T-helper 2 cell treated with Interferon-gamma antibody and Interleukin-4, amounts not matched to agents 5 μg/mL and 100 μg/mL, for 36 hours (primary cell): ENCODE results near the gene PLAGL2.
A peak's percentile ranks its signal among the peaks of the same experiment; 100 is the strongest.
"Not testable (repeated sequence)": the region's sequence is repeated elsewhere in the genome, so short reads cannot be mapped to it uniquely, and the experiment has no call there.

ENCODE experiments used
- DNase-seq: peaks from one replicate; pipeline ENCODE4 v3.0.0; 2021; ENCODE audit warnings: low spot score
- H3K27ac Mint-ChIP-seq: one replicate; pipeline ENCODE4 v1.8.0; 2021; ENCODE audit warnings: mild to moderate bottlenecking, mixed read lengths
- H3K27me3 Mint-ChIP-seq: one replicate; pipeline ENCODE4 v1.8.0; 2021; ENCODE audit warnings: low read depth, mixed read lengths
- H3K36me3 Mint-ChIP-seq: one replicate; pipeline ENCODE4 v1.8.0; 2021; ENCODE audit warnings: low read depth, mixed read lengths
- H3K4me1 Mint-ChIP-seq: one replicate; pipeline ENCODE4 v1.8.0; 2021; ENCODE audit warnings: low read depth, mixed read lengths
- H3K4me3 Mint-ChIP-seq: one replicate; pipeline ENCODE4 v1.8.0; 2022; ENCODE audit warnings: mild to moderate bottlenecking, moderate library complexity, mixed read lengths
- H3K9me3 Mint-ChIP-seq: one replicate; pipeline ENCODE4 v1.8.0; 2021; ENCODE audit warnings: mixed read lengths

Gene PLAGL2

GRCh38 chr20:32190616-32191415 lies 16.7 kb downstream of the PLAGL2 start:
- no peak for DNase-seq
- Mint-ChIP-seq H3K4me1 (peaks cover 3% of the 10 kb centered on the region), H3K27me3 (no peaks in the 10 kb centered on the region), H3K36me3 (peaks cover 23% of the 10 kb centered on the region), H3K27ac (peak overlapping the region; percentile 71), H3K4me3 (peak overlapping the region; percentile 69), H3K9me3 (no peaks in the 10 kb centered on the region)

DNA sequence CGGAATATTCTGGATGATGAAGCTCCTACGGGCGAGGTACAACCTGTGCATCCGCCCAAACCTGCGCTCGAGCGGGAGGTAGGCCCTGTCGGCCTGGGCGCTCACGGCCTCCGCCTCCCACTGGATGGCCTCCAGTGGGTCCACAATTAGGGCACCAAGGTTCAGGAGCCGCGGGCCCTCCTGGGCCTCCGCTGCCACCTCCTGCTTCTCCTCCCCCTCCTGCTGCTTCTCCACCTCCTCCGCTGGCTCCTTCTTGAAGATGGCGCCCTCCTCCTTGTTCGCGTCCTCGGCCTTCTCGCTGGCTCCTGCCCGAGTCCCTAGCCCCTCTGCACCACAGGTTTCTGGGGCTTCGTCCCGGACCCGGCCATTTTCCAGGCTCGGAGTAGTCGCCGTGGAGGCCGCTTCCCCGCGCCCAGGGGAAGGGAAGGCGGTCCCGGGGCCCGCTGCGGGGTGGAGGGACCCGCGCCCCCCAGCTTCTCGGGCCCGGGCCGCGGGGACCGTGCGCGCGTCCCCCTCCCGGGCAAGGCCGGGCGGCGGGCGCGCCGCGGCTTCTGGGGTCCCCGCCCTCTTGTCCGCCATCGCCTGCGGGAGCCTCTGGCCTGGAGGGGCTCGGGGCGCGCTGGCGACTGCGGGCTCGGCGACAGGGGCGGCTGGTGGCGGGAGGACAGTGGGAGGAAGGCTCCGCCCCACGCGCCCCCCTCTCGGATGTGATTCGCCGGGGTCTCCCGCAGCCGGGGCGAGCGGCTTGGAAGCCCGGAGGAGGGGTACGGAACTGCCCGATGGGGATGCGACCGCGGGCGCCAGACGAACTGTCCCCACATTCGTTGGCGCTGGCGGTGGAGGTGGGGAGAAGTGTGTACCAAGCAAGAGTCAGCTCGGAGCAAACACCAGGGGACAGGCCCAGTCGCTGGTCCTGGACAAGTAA lies 17.6 kb downstream of the PLAGL2 start:
- Mint-ChIP-seq H3K27me3 (no peaks in the 10 kb centered on the region), H3K36me3 (peaks cover 15% of the 10 kb centered on the region), H3K4me1 (peaks cover 3% of the 10 kb centered on the region), H3K4me3 (peak overlapping the region; percentile 72), H3K27ac (peak overlapping the region; percentile 53), H3K9me3 (no peaks in the 10 kb centered on the region)
- peak; percentile 35 for DNase-seq

DNA sequence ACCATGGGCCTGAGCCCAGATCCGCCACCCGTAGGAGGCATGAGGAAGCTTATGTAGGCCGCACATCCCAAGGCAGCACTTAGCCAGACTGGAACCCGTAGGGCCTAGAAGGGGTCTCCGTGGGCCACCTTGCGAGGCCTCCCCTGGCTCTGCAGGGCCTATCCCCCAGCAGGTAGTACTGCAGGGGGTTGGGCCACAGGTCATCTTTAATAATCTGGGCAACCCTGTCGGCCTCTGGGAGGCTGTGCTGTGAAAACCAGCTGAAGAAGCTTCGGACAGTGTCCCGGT lies 18.5 kb downstream of the PLAGL2 start:
- DNase-seq, result no peak
- Mint-ChIP-seq H3K27me3 (no peaks in the 10 kb centered on the region), H3K9me3 (no peaks in the 10 kb centered on the region), H3K36me3 (peaks cover 10% of the 10 kb centered on the region), H3K27ac (no peak overlapping the region), H3K4me1 (peaks cover 3% of the 10 kb centered on the region), H3K4me3 (peak overlapping the region; percentile 72)

- Mint-ChIP-seq H3K4me1 (peaks cover 3% of the 10 kb centered on the region), H3K36me3 (peaks cover 6% of the 10 kb centered on the region), H3K27me3 (no peaks in the 10 kb centered on the region), H3K4me3 (peak overlapping the region; percentile 51), H3K27ac (peak overlapping the region; percentile 14), H3K9me3 (no peaks in the 10 kb centered on the region)
- DNase-seq, result no peak
Observed at GRCh38 chr20:32188376-32189122, 19.0 kb downstream of the PLAGL2 start.

- no peaks in the 10 kb centered on the region for H3K27me3 Mint-ChIP-seq
- no peak for DNase-seq
- no peak overlapping the region for H3K27ac Mint-ChIP-seq
- H3K9me3 Mint-ChIP-seq, result no peaks in the 10 kb centered on the region
- H3K36me3 Mint-ChIP-seq, result peaks cover 2% of the 10 kb centered on the region
- peaks cover 3% of the 10 kb centered on the region for H3K4me1 Mint-ChIP-seq
- H3K4me3 Mint-ChIP-seq, result no peak overlapping the region
Observed at GRCh38 chr20:32186506-32186905, 21.0 kb downstream of the PLAGL2 start.

DNA sequence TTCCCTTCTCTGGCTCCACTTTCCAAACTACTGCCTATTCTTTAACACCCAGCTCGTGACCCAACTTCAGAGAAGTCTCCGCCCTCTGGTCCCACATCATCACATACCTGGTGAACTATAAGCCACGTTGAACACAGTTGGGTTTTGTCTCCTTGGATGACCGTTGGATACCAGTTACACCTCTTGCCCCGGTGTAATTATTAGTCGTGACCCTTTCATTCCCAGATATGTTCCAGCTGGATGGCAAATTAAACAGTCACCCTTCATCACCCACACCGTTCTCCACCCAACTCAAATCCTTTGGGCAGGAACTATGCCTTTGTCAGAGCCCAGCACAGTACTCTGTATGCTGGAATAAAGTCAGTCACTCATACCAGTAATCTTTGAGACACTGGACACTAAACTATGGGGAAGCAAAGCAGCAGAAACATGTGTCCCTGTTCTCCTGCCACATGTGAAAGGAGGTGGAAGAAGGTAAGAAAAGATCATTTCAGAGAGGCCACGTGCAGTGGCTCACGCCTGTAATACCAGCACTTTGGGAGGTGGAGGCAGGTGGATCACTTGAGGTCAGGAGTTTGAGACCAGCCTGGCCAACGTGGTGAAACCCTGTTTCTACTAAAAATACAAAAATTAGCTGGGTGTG lies 22.5 kb downstream of the PLAGL2 start:
- no peaks in the 10 kb centered on the region for H3K9me3 Mint-ChIP-seq
- no peak overlapping the region for H3K27ac Mint-ChIP-seq
- no peaks in the 10 kb centered on the region for H3K27me3 Mint-ChIP-seq
- peaks cover 3% of the 10 kb centered on the region for H3K4me1 Mint-ChIP-seq
- H3K4me3 Mint-ChIP-seq, result no peak overlapping the region
- no peaks in the 10 kb centered on the region for H3K36me3 Mint-ChIP-seq
- DNase-seq, result no peak

- Mint-ChIP-seq H3K36me3 (no peaks in the 10 kb centered on the region), H3K27me3 (no peaks in the 10 kb centered on the region), H3K9me3 (no peaks in the 10 kb centered on the region), H3K27ac (no peak overlapping the region), H3K4me3 (no peak overlapping the region), H3K4me1 (peaks cover 2% of the 10 kb centered on the region)
- DNase-seq, result no peak
Observed at GRCh38 chr20:32183947-32184635, 23.5 kb downstream of the PLAGL2 start.

- H3K27me3 Mint-ChIP-seq, result no peaks in the 10 kb centered on the region
- no peaks in the 10 kb centered on the region for H3K9me3 Mint-ChIP-seq
- H3K36me3 Mint-ChIP-seq, result no peaks in the 10 kb centered on the region
- DNase-seq, result no peak
- H3K4me1 Mint-ChIP-seq, result no peaks in the 10 kb centered on the region
- H3K27ac Mint-ChIP-seq, result no peak overlapping the region
- H3K4me3 Mint-ChIP-seq, result no peak overlapping the region
Observed at GRCh38 chr20:32181606-32182005, 25.9 kb downstream of the PLAGL2 start.

DNA sequence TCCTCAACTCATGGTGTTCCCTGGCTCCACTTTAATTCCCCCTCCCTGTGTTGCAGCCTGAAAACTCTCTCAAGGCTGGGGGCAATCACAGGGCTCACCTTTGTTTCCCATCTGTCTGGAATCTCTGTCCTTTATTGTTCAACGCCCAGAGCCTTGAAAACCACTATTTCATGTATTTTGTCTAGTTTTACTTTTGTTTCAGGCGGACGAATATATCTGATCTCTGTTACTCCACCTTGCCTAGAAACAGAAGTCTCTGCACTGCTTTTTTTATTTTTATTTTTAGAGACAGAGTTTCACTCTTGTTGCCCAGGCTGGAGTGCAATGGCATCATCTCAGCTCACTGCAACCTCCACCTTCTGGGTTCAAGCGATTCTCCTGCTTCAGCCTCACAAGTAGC lies 27.6 kb downstream of the PLAGL2 start:
- Mint-ChIP-seq H3K9me3 (no peaks in the 10 kb centered on the region), H3K4me3 (no peak overlapping the region), H3K27me3 (no peaks in the 10 kb centered on the region), H3K36me3 (no peaks in the 10 kb centered on the region), H3K4me1 (no peaks in the 10 kb centered on the region), H3K27ac (no peak overlapping the region)
- DNase-seq, result no peak

DNA sequence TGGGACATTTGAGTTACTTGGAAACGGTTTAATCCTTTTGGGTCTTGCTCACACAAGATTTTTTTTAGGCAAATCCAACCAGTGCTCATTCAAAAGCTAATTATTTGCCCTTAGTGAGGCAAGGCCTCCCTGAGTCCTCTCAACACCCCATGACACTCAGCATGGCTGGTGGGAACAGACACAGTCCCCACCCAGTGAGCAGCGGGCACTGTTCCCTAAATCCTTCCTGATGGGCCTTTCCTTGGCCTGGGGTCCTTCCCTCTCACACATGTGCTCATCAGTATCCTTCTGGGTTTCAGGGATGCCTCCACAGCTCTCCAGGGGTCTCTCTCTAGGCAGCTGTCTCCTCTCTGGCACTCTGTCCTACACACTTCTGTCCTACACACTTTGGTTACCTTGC lies 28.0 kb downstream of the PLAGL2 start:
- Mint-ChIP-seq H3K9me3 (no peaks in the 10 kb centered on the region), H3K36me3 (no peaks in the 10 kb centered on the region), H3K4me1 (no peaks in the 10 kb centered on the region), H3K27me3 (no peaks in the 10 kb centered on the region), H3K27ac (no peak overlapping the region), H3K4me3 (no peak overlapping the region)
- no peak for DNase-seq

- H3K36me3 Mint-ChIP-seq, H3K4me3 Mint-ChIP-seq, H3K9me3 Mint-ChIP-seq, H3K4me1 Mint-ChIP-seq, H3K27ac Mint-ChIP-seq, DNase-seq, H3K27me3 Mint-ChIP-seq: not testable (repeated sequence)
Observed at GRCh38 chr20:32177696-32178095, 29.8 kb downstream of the PLAGL2 start.

DNA sequence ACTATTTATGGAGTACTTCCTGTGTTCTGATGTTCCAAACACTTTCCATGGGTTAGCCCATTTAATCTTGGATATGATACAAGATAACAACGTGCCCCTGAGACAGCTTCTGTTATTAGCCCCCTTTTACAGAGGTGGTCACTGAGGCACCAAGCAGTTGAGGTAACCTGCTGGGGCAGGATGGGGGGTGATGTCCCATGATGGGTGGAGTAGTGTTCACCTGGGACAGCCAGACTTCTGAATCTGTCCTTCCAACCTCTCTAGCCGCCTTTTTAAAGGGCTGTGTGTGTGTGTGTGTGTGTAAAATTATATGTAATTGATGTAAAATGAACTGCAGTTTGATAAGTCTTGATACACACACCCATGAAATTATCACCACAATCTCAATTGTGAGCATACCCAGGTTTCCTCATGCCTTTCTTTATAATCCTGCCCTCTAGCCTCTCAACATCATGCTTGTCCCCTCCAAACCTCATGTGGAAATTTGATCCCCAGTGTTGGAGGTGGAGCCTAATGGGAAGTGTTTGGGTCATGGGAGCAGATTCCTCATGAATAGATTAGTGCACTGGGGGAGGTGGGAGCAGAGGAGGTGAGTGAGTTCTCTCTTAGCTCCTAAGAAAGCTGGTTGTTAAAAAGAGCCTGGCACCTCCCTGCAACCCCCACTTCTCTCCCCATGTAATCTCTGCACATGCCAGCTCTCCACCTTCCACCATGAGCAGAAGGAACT lies 39.2 kb downstream of the PLAGL2 start:
- no peak for DNase-seq
- Mint-ChIP-seq H3K9me3 (no peaks in the 10 kb centered on the region), H3K4me1 (no peaks in the 10 kb centered on the region), H3K36me3 (peaks cover 16% of the 10 kb centered on the region), H3K27ac (no peak overlapping the region), H3K4me3 (no peak overlapping the region), H3K27me3 (no peaks in the 10 kb centered on the region)

DNA sequence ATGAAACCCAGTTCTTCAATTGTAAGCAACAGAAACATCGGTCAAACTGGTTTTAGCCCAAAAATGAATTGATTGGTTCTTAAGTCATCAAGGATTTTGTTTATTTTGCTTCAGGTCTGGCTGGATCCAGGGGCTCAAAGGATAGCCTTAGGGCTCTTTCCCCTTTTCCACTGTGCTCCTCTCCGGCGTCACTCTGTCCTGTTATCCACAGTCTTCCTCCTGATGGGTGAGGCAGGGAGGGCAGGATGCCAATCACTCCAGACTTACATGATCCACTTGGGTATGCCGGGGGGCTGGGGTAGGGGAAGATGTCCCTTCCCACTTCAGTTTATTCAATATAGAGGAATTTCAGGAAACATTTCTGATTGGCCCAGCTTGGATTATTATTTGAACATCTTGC lies 40.0 kb downstream of the PLAGL2 start:
- no peak for DNase-seq
- H3K36me3 Mint-ChIP-seq, result peaks cover 17% of the 10 kb centered on the region
- H3K4me3 Mint-ChIP-seq, result no peak overlapping the region
- no peak overlapping the region for H3K27ac Mint-ChIP-seq
- H3K27me3 Mint-ChIP-seq, result no peaks in the 10 kb centered on the region
- no peaks in the 10 kb centered on the region for H3K4me1 Mint-ChIP-seq
- no peaks in the 10 kb centered on the region for H3K9me3 Mint-ChIP-seq
